GM18861 (cell line): ENCODE data around the gene FOXL1.

Experiments used
- ATAC-seq: cut with Tn5 transposase; IDR thresholded peaks from one replicate; pipeline ENCODE4 v1.9.1; 2021; ENCODE audit not compliant: unreplicated experiment

The FOXL1 gene

DNA sequence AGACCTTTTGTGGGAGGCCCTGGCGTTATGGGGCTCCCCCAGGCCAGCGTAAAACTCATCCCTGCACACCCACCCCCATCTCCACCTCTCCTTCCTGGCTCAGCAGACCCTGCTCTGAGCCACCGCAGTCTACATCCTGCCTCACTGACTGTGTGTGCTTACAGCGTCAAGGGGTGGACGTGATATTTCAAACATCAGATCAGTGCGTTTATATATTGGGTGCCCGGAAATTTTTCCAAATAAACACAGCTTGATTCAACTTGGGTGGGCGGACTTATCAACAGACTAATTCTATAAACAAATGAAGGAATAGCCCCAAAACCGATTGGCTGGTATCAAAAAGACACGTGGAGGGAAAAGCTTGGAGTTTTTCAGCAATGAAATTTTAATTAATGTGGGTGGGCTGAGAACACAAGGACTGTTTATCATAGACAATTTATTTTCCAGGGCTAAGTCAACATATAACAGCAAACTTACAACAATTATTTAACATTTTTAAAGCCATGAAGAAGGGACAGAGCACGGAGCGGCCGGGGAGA lies at the start of gene FOXL1:
FOXL1 (plus strand) TSS at position 489 of the 539 bp plus-strand sequence. CDS start 175 bp downstream, outside the sequence.
- ATAC-seq, result no peak

DNA sequence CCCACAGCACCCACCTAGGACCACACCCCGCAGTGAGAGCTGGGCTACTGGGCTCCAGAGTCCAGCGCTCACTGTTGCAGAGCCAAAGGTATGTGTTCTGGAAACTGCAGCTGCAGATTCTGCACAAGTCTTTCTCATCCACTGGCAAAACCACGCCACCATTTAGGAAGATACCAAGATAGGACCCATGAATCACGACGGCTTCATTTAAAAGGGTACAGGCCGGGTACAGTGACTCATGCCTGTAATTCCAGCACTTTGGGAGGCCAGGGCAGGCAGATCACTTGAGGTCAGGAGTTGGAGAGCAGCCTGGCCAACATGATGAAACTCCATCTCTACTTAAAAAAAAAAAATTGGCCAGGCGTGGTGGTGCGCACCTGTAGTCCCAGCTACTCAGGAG lies 49.2 kb upstream of the FOXL1 start:
- no peak for ATAC-seq

DNA sequence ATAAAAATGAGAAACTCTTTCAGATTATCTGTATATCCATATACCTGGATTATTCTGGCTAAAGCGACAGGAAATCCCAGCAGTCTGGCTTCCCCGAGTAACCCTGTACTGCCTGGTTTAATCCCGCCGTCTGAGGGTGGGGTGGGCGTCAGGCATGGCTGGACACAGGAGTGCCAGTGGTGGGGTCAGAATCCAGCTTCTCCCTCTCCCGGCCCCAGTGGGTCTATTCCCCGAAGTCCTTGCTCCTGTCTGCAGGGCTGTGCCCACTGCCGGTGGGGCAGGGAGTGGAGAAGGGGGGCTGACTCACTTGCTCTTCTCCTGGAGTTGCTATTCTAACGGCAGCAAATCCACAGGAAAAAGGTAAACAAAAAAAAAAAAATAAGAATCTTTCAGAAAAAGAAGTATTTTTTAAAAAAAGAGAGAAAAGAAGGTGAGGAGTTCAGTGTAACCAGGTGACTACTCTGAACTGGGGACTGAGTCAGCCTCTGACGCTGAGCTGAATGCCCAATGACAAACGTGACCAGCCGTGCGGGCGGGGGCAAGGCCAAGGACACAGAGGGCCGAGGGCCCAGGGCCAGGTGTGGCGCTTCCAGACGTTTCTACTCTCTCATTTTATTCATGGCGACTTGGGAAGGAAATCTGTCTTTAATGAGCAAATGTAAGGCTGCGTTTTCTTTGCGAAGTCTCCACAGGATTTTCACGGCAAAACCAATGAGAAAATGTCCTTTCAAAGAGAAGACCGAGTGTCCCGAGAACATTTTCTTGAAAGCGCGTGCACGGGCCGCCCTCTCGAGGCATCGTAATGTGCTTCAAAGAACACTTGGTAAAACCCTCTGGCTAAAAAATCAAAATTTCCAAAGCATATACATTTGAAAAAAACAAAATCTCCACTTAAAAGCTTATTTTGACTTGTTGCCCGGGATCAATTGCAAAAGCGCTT lies 47.8 kb upstream of the FOXL1 start:
- no peak for ATAC-seq

DNA sequence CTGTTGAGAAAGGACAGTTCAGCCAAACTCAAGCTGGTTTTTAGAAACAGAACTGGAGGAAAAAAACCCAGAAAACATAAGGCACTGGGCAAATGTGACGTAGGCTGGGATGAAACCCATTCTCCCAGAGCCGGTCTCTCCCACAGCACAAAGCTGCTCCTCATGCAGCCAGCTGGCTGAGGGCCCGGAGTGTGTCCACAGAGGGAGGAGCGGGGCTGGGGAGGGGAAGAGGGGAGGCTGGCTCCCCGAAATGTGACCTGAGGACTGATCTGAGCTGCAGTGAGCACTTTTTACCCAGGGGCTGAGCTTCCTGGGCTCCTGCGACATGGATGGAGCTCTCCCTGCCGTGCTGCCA lies 47.2 kb upstream of the FOXL1 start:
- ATAC-seq, result no peak

DNA sequence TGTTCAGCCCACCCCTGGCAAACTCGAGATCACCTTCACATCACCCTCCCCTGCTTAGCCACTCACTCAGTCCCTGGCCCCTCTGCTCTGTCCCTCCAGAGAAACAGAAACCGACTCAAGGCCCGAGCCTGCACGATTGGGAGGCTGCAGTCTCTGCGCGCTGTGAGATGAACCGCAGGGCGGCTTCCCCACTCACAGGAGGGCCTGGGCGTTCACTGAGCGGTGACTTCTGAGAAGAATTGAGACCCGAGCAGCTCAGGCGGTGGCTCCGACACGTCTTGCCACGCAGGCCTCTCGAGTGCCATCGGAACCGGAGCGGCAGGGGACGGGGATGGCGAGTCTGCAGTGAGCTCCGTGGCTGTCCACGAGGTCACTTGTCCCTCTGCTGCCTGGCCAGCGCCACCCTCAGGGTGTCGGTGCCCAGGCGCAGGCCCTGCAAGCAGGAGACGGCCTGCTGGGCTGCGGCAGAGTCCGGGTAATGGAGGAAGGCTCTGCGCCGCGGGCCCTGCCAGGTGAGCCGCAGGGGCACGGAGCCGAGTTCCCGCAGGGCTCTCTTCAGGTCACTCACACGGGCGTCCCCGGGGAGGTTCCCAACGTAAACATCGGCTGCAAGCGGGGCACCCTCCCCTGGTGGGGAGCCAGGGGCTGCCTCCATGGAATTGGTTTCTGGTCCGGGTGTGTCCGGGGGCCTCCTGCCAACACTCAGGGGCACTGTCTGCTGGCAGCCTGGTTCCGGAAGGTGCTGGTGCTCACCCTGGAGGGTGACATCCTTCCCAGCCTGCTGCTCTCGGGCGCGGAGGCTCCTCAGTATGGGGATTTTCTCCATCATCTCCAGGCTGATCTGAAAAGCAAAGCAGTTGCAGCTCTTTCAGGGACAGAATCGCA lies 46.5 kb upstream of the FOXL1 start:
- ATAC-seq, result no peak

DNA sequence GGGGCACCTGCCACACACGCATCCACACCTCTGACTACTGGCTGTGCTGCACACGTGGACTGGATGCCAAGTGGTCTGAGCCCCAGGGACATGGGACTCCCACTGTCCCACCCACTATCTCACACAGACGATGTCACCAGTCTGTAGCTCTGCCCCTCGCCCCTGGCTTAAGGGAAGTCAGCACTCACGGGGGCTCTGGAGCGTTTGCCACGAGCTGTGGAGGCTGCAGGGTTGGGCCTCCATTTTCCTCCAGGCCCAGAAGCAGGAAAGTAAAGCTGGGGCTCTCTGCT lies 45.9 kb upstream of the FOXL1 start:
- no peak for ATAC-seq

DNA sequence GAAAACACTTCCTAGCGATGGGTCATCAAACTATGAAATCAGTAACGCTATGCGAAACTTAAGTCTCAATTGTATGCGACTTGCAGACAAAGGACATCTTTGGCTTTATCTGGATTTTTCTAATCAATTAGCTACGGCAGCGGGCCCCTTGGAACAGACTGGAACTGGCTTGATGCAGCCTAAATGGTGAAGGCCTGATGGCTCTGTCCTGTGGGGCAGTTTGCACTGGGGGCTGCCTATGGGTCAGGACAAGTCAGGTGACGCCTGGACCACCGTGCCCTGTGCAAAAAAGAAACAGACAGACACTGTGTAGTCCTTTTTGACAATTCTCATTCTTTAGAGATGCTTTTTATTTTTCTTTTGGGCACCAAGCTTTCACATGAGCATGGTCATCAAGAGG lies 45.3 kb upstream of the FOXL1 start:
- ATAC-seq, result no peak

DNA sequence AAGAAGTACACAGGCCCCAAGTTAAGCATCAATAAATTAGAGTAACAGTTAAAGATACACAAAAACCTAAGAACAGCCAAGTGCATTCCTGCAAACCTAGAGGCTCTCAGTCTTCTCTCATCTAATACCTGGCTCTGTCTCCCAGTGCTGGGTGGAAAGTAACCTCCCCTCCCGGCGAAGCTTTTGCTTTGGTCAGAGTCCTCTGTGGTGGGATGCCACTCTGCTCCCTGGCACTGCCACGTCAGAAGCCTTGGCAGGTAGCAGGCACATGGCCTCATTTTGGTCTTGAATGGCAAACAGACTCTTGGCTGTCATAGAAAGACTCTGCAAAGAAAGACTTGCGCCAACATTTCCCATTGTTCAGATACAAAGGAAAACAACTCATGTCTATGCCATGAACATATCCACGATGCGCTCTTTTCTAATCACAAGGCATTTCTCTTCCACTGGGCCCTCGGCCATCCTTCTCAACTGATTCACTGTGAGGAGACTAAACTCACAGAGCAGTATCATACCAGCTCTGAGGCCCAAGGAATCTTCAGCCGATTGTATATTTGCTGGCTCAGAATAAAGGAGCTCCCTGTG lies 44.5 kb upstream of the FOXL1 start:
- no peak for ATAC-seq

DNA sequence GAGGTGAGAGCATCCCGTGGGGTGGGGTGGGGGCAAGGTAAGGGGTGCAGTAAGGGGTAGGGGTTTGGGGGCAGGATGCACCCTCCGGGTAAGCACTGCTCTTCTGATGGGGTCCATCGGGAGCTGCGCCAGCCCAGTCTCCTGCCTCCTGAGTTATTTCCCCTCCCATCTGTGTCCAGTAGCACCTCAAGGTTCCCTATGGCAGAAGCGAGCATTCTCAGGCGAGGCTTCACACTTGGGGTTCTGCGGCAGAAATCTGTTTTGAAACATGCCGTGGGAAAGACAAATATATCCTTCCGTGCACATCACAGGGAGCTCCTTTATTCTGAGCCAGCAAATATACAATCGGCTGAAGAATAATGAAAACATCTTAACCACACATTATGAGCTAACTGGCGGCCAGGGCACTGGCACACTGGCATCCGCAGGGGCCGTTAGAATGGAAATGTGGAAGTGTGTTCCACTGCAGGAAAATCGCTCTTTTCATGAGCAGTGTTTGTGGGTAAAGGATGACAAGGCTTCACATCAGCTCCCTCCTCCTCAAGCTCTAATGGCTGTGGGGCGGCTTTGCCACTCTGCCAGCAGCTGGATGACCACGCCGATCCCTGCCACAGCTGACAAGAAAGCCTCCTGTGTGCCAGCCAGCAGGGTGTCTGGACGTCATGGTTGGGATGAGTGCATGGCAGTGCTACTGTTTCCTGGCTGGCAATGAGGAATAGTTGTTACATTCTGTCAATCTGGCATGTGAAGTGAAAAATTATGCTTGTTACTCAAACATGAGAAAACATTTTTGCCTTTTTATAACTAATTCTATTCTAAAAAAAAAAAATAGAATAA lies 43.4 kb upstream of the FOXL1 start:
- ATAC-seq, result no peak

DNA sequence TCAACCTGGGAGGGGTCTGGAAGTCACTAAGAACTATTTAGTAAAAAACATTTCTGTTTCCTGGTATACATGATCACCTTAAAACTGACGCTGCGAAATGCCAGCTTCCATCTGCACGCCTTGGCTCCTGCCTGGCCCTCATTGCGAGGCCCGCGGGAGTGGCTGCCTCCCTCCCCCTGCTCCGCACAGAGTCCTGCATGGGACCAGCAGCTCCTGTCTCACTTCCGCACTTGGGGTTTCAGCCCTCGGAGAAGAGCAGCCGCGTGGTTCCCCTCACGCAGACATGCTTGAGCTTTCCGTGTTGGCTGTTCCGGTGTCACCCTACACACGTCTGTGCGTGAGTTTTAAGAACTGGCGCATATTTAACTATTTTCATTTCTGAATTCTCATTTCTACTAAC lies 41.7 kb upstream of the FOXL1 start:
- ATAC-seq, result no peak

DNA sequence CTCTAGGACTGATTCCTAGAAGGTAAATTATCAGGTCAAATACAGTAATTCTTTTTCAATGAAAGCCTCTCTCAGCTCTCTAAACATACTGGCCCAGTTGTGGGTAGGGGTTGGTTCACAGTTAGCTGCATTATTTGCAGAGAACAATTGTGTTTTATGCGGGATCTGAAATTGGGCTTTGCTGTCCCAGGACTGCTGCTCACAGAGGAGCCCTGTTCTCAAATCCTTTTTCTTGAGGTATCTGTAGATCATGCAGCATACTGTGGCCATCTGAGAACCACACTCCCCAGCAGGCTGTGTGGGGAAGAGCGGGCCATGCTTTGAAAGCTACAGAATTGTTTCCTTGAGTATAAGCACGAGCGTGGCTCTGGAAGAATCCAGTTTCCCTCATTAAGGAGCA lies 40.9 kb upstream of the FOXL1 start:
- ATAC-seq, result no peak

DNA sequence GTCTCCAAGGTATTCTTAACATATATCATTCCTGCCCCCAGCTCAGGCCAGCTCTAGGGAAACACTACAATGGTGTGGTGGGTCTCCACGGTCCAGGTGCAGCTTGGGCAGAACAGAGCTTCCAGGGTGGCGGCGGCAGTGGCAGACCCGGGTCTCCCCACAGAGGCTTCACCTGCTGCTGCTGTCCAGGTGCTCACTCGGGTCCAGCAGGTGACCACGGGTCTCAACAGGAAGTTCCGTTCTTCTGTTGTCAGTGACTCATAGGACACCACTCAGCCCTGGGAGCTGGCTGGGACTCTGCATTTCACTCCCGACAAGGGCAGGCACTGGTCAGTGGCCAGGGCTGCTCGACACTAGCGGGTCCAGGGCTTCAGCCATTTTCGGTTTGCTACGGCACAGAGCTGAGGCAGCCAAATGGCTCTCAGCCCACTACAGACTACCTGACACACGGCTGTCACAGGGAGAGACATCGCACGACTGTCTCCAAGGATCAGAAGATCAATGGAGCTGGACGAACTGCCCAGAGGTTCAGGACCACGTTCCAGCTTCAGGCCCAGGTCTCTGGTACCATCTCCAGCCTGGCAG lies 40.1 kb upstream of the FOXL1 start:
- ATAC-seq, result no peak

DNA sequence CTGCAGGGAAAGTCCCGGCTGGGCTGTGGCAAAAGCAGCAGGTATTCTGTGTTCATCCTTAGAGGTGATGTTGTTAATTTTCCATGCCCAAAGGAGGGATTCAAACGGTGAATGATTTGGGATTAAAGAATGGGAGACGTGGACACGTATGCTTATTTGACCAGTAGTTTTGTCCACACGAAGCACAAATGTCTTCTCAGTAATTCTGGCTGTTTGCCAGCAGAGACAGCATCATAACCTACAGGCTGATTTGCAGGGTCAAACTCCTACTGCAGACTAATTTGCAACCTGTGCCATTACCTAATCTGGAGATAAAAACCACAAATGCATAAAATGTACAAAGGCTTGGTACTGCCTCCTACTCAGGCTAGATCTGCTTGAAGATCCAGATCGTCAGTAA lies 37.5 kb upstream of the FOXL1 start:
- no peak for ATAC-seq

DNA sequence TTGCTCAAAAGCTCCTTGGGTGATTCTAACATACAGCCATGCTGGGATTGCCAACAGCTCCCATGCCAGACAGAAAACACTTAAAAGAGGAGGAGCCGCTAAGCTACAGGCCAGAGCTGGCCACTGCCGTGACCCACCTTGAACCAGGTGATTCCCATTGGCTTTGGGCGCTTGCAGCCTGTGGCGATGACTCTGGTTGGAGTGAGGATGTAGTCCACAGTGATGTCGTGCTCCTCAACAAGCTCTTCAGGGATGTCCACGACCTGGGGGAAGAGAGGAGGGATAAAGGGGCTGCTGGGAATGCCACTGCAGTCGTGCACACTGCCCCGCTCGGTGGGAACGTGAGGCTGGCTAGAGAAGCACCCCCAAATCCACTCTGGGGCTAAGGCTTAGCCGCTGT lies 36.8 kb upstream of the FOXL1 start:
- ATAC-seq, result no peak

DNA sequence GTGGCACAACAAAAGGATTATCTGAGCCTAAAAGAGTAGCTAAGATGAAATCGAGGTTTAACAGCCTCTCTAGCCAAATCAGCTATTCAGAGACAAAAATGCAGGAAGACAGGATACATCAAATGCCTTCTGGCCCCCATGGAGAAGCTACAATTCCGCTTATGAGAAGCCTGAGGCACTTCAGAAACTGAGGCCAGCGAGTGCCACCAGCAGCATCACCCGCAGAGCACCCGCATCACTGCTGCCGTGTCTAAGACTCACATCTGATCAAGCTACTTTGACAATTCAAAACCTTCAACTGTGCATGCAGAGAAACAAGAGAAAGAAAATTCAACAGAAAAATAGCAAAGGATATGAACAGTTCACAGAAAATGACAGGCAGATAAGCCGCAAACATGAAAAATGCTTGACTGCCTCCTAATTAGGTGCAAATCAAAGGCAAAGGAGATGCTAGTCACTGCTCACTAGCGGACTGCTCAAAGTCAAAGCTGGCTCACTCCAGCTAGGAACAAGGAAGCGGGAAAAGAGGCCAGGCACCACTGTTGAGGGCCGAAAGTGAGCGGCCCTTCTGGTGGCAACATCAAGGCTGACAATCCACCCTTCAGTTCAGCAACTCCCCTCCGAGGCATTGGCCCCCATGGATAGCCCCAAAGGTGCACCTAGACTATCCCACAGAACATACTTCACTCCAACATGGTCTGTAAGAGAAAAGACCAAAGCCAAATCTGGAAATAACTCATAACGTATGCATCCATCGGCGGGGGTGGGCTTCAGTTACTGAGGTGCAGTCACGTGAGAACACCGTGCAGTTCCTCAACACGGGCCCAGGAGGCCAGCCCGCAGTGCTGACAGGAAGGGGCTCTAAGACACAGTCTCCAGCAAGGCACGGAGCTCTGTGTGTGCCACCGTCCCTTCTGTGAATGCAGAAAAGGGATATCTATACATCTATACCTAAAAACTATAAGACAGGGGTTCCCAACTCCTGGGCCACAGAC lies 35.3 kb upstream of the FOXL1 start:
- ATAC-seq, result no peak

DNA sequence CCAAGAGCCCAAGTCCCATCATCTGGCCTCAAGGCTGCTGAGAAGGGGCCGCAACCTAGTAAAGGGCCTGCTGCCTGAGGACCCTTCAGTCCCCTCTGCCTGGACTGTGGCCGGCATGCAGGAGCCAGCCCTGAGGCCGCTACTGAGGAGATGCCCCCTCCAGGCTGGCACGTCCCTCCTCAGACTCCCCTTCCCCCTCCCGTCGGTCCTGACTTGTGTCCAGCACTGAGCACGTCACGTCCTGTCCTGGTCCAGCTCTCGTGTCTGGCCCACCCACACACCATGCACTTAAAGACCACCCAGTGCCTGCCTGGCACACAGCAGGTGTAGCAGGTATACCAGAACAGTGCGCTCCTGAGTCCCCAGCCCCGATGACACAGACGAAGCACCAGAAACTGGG lies 32.9 kb upstream of the FOXL1 start:
- no peak for ATAC-seq

DNA sequence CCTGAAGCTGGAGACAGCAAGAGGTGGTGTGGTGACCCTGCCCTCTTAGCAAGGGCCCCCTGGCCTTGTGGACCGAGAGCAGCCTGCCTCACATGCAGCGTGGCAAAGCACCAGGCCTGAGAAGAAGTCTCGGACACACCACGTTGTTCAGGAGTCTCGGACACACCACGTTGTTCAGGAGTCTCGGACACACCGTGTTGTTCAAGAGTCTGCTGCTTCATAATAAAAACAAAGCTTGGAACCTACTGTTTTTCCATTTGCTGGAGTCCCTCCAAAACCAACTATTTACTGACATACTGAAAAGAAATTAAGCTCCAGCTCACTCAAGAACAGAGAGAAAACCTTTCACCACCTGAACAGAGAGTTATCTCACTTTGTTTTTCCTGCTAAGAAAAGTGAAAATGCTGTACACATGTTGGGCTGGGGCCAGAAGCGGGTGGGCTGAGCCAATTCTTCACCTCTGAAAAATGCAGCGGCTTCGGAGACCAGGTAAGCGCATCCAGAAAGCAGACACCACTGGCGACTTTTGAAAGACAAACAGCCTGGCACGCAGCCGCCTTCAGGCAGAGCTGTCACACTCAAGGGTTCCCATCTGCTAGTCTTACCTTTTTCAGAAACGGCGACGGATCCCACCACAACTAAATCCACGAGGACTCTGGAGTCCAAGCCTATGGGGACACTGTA lies 32.3 kb upstream of the FOXL1 start:
- ATAC-seq, result no peak

DNA sequence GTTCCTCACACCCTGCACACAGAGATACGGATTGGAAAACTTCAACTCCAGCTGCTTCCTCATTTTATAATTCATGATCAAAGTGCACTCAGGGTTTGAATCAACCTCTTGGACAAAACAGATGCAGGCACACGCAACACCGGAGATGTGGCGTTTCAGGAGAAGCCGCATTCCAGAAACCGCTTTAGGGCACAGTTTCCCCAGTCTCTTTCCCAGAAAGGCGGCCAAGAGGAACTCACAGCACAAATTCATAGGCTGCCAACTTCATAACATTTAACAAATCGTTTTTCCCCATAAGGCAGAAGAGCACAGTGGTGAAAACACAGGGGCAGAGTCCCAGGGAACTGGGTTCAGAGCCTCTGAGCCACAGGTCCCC lies 31.7 kb upstream of the FOXL1 start:
- ATAC-seq, result no peak

DNA sequence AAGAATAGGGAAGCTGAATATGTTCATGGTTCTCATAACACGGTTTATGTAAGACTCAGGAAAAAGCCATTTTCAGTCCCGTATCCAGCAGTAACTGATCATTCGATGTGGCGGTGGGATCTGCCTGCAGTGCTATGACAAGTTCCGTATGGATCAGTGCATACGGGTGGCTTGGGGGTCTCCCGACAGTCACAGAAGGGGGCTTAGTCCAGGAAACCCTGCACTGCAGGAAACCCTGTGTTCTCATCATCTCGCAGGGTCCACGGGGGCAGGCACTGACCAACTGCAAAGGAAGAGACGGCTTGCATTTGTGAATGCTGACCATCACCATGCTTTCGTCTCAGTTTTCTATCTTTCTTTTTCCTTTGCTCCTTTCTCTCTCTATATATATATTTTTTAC lies 31.1 kb upstream of the FOXL1 start:
- no peak for ATAC-seq
